Skeletal muscle cell (primary cell): Measurements from ENCODE around the gene TSC22D1.
"Not testable (repeated sequence)": the region's sequence is repeated elsewhere in the genome, so short reads cannot be mapped to it uniquely, and the experiment has no call there.

Experiments used
- DNase-seq: peaks from one replicate; pipeline ENCODE4 v3.0.0-alpha.2; 2010; ENCODE audit warnings: low read depth
- H3K4me3 ChIP-seq: 2 replicates; pipeline ENCODE4 v1.5.1; 2011; ENCODE audit warnings: low read depth, mild to moderate bottlenecking, control low read depth, low read length, moderate library complexity

TSC22D1 gene

DNA sequence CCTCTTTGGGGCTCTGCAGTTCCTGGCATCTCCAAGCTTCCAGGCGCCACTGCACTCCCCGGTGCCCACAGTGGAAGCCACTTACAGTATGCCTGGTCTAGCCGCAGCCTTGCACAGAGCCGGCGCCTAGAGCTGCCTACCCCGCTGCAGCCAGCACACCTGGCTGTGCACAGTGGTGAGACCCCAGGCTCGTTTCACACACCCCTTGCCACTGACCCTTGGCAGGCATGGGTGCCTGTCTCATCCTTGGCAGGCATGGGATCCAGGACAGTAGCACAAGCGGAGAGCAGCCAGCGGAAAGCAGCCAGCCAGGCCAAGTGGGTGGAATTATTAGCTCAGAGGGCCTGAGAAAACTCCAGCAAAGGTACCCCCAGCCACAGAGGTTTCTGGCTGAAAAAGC is 116.5 kb downstream of the TSC22D1 start:
- no peak overlapping the region for H3K4me3 ChIP-seq
- DNase-seq = no peak

DNA sequence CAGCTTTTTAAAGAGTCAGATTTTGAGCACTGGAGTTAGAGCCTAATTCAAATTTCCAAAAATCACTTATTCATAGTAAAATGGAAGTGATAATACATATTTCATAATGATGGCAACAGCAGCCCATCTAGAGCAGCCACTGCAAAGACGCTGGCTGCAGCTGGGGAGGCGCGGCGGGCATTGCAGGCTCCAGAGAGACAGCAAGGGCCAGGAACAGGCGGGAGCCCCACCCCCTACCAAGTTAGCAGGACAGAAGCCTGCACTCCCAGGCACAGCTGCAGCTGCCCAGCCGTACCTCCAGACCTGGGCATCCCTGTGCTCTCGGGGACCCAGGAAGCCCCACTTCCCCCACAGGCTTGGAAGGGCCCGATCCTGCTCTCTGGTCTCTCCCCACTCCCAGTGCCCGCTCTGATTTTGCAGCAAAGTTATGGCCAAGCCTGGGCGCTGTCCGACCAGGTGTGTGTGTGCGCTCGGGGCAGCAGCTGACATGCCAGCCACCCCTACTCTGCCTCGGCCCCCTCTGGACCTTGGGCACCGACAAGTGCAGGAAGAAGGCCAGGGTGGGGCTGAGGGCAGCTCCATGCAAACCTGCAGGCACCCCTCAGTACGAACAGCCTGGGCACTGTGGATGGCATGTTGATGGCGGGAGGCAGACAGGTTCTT is 117.7 kb downstream of the TSC22D1 start:
- H3K4me3 ChIP-seq = no peak overlapping the region
- DNase-seq = no peak

DNA sequence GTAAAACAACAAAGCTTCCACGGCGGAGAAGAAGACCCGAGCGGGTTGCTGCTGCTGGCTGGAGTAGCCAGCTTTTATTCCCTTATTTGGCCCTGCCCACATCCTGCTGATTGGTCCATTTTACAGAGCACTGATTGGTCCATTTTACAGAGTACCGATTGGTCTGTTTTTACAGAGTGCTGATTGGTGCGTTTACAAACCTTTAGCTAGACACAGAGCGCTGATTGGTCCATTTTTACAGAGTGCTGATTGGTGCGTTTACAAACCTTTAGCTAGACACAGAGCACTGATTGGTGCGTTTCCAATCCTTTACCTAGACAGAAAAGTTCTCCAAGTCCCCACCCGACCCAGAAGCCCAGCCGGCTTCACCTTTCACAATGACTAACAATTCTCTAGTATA is 119.9 kb downstream of the TSC22D1 start:
- not testable (repeated sequence) for DNase-seq

DNA sequence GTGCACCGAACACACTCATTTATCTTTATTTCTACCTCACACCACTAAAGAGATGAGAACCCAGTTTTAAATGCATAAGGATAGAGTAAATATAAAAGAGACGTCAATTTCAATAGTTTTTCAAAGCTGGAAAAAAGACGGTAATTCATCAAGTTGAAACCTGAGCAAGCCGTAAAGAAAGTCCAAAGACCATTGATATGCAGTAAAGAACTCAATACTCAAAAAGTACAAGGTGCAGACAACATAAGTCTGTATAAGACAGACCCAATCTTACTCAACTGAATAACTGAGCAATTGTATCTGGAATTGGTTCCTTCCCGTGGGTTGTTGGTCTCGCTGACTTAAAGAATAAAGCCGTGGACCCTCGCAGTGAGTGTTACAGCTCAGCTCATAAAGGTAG is 120.4 kb downstream of the TSC22D1 start:
- H3K4me3 ChIP-seq = no peak overlapping the region
- DNase-seq = no peak

More for the DNA sequence above, 119.9 kb downstream of the TSC22D1 start:
- H3K4me3 ChIP-seq = not testable (repeated sequence)

DNA sequence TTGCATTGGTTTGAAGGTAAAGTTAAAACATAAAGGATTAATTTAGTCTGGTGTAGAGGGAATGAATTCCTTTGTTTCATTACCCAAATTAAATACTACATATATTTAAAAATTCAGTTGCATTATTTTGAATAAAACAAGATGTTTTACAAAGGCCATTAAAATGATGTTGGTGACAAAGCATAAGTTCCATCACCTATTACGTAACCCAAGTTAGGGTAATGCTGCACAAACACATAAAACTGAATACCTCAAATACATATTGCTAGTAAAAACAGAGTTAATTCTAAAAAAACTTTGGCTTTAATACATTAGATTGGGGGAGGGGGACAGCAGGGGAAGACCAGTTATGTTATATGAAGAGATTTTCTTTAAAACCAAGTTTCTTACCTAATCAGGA is 122.2 kb downstream of the TSC22D1 start:
- H3K4me3 ChIP-seq = no peak overlapping the region
- DNase-seq = no peak

DNA sequence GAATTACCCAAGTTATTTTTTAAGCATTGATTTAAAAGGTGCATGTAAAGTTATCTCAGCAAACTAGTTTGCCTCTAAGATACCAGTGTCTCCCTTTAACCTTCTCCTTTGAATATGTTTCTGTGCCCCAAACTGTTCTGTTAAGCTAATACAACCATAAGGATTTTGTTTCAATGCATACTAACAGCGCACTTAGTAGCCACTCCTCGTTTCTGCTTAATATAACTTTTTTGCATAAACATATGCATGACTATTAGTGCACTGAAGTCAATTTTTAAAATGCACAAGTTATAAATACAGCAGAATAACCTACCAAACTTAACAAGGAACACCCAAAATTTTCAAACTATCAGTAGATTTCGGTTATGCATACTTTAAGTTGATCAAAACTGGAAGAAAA is 123.1 kb downstream of the TSC22D1 start:
- no peak for DNase-seq
- no peak overlapping the region for H3K4me3 ChIP-seq

DNA sequence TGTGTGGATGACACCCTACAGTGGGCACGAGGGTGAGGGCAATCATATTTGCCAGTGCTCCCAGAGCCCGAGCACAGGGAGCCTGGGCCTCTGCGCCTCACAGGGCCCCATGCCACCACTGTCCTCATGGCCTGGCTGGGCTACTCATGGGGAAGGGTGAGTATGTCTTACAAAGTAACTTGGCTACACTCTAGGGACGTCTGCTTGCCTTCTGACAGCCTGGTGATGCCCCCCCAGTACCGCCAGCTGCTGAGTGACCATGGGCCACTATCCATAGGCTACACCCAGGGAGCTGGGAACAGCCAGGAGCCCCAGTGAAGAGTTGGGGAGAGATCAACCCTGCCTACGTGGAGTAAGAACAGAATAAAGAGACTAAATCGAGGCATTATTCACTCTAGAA is 123.7 kb downstream of the TSC22D1 start:
- H3K4me3 ChIP-seq = no peak overlapping the region
- DNase-seq = no peak

DNA sequence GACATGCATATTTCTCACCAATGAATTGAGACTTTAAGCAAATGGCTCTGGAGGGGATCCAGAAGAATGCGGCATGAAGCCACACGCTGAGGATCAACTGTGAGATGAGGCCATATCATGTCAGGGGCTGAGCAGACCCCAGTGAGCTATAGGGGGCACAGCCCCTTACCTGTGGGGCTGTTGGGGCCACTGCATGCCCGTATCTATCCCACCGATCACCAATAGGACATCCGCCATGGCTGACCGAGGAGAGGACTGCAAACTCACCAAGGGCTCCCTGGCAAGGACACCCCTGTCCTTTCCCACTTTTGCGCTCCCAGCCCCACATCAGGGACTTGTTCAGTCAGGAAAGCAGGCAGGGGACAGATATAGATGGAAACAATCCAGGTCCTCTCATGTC is 124.5 kb downstream of the TSC22D1 start:
- H3K4me3 ChIP-seq = no peak overlapping the region

DNA sequence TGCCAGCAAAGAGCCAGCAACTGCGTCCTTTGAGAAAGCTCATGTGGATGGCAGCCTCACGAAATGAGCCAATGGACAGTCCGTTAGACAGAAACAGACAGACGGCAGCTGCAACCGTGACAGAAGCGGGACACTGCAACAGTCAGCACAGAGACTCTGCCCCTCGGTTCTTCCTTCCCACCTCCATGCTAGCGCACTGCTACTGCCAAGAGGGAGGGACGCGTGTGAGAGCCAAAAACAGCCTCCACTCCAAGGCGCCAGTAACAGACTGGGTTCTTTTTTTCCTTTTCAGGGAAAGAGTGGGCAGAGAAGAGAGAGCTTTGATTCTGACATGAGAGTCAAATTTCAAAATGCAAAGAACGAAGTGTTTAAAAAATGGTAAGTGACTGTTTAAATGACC is 125.0 kb downstream of the TSC22D1 start:
- H3K4me3 ChIP-seq = no peak overlapping the region
- DNase-seq = no peak

More for the DNA sequence above, 124.5 kb downstream of the TSC22D1 start:
- DNase-seq = no peak

DNA sequence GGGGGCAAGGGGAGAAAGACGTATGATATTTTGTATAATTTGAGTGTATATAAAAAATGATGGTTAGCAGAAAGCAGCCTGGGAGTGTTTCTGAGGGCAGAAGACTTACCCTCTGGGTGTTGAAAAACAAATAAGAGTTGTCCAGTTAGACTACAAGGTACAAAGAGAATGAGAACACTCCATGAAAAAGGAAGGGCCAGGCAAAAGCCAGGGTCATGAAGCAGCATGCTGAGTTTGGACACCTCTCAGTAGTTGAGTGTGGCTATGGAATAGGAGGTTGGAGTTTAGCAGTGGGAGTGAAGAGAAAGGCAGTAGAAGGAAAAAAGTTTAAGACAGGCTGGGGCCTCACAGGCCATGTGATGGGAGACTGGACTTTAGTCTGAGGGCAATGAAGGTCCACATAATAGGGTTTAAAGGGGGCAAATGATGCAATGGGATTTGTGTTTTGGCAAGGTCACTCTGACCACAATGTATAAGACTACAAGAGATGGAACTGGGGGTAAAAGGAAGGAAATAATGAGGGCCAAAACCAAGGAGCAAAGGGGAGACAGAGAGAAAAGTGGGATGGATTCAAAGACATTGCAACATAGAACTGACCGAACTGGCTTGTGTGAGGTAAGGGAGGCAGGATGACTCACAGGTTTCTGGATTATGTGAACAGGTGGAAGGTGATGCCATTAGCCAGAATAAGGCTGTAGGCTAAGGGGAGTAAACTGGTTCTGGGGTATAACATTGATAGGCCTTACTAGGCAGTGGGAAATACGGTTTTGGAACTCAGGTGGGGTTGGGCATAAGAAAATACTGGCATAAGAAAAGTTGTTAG is 125.9 kb downstream of the TSC22D1 start:
- no peak overlapping the region for H3K4me3 ChIP-seq
- DNase-seq = no peak

DNA sequence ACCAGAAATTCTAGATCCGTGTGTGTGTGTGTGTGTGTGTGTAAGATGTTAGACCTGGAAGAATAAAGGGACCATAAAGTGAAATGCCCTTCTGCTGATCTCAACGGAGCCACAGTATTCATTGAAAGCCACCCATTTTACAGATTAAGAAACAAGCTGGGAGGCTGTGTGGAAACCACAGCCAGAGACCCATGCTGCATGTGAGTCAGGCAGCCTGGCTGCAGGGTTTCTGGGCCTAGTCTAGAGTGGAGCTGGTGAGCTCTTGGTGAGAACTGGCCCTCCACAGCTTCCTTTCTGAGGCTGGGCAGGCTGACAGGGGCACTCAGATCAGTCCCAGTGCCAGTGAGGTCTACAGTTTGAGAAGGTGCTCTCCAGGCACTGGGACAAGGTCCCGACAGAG is 127.3 kb downstream of the TSC22D1 start:
- DNase-seq = no peak
- no peak overlapping the region for H3K4me3 ChIP-seq

DNA sequence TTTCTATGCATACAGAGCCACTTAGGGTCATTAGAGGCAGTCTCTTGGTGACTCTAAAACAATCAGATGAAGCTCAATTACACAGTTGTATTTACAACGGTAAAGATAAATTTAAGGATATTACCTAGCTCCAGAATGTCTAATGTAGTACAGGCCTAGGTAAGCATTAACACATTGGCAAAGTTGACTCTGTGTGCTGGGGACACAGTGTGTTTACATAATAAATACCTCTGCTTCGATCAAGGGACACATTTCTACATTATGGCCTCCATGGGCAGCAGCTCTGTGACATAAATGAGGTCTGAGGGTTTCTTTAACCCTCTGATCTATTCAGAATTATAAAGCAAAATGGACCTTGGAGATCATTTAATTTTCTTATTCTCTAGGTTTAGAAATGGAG is 127.8 kb downstream of the TSC22D1 start:
- no peak overlapping the region for H3K4me3 ChIP-seq
- no peak for DNase-seq

DNA sequence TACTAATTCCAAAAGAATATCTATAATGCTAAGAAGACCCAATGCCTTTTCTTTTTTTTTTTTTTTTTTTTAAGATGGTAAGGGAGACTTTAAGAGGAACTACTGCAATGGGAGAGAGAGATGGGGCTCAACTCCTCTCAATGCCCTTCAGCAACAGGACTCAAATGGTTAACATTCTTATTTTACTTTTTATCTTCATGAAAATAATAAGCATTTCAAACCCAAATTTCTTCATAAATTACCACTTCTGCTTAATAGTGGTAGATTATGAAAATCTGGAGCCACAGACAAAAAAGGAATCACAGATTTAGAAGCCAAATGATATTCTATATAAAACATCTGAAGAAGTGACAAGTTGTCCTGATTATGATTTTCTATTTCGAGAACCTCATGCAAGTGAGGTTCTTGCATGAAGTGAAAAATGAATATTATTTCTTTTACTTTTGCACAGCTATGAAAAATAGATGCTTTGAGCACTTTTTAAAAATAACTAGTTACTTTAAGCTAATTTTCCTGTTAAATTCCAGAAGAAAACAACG is 128.3 kb downstream of the TSC22D1 start:
- DNase-seq = no peak
- no peak overlapping the region for H3K4me3 ChIP-seq

DNA sequence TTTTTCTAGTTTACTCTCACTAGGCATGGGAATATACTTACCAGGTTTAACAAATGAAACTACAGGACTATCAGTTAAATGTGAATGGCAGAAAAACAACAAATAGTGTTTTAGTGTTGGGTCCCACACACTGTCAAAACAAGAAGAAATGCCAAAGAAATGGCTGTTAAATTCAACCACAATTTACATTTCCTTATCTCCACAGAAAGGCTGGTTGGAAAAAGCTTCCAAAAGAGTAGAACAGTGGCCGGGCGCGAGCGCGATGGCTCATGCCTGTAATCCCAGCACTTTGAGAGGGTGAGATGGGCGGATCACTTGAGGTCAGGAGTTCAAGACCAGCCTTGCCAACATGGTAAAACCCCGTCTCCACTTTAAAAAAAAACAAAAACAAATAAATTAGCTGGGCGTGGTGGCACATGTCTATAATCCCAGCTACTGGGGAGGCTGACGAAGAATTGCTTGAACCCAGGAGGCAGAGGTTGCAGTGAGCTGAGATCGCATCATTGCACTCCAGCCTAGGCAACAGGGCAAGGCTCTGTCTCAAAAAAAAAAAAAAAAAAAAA is 136.0 kb downstream of the TSC22D1 start:
- DNase-seq = no peak
- H3K4me3 ChIP-seq = no peak overlapping the region

DNA sequence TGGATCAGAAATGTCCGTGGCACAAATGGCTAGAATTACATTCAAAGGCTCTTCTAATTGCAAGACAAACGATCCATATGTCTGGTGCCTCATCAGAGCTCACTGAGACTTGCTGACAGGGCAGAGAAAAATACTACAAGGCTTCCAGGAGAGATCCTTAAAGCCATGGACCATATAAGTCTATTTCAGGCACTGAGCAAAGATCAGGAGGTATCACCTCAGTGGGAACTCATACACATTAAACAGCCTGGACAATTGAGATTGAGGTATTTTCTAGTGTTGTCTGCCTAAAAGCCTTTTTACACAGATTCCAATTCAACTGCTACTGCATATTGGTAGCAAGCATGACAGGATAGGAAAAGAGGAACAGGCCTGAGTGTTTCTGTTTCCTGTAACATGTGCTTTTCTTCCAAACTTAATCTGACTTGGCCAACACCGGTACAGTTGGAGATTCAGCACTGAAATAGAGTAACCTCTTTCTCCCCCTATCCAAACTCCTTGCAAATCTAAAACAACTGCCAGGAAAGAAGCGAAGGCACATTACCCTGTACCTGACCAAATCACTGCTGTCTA is 136.6 kb downstream of the TSC22D1 start:
- no peak for DNase-seq
- H3K4me3 ChIP-seq = no peak overlapping the region

DNA sequence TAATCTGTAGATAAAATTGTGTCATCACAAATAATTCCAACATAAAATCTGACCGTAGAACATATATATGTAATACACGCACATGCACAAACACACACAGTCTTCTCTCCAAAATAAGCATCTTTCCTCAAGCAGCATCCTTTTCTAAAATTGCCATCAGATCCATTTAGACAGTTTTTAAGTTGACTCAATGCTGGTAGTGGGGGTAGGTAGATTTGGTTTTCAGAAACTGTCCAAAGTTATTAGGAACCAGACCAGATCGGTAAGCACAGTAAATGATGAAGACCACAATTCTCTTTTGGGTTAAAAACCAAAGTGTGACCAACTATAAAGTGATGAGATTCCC is 137.9 kb downstream of the TSC22D1 start:
- no peak for DNase-seq

DNA sequence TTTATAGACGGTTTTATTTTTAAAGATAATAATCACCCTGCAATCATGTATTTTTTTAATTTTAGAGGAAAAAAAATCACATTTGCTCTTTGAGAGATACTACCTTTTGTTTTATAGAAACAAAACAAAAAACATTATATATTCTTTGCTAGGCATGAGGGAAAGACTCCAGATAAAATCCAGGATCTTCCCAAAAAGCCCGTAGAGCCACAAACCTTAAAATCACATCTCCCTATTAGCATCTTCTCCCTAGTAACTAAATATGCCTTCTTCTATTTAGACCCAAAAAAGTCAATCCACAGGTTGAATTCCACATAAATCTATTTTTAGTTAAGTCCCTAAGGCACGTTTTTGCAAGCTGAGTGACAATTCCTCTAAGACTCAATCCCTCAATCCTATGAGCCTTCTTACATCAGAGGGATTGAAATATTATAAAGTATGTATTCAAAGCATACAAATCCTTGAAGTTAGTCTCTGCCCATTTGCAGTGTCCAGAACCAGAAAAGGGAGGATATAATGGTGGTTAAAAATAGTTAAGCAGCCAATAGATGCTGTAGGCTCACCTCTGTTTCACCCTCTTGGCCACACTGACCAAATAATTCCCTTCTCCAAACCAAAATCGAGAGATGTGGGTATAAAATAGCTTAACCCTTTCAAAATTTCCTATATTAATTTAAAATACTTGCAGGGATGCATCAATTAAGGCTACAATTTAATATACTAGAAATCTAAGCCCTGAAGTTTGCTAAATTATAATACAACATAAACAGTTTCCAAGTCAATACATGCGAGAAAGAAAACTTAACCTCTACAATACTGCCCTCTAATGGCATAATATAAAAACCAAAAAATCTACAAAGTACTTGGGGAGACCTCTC is 138.5 kb downstream of the TSC22D1 start:
- no peak for DNase-seq
- peak overlapping the region; percentile 82 for H3K4me3 ChIP-seq

More for the DNA sequence above, 137.9 kb downstream of the TSC22D1 start:
- H3K4me3 ChIP-seq = no peak overlapping the region

DNA sequence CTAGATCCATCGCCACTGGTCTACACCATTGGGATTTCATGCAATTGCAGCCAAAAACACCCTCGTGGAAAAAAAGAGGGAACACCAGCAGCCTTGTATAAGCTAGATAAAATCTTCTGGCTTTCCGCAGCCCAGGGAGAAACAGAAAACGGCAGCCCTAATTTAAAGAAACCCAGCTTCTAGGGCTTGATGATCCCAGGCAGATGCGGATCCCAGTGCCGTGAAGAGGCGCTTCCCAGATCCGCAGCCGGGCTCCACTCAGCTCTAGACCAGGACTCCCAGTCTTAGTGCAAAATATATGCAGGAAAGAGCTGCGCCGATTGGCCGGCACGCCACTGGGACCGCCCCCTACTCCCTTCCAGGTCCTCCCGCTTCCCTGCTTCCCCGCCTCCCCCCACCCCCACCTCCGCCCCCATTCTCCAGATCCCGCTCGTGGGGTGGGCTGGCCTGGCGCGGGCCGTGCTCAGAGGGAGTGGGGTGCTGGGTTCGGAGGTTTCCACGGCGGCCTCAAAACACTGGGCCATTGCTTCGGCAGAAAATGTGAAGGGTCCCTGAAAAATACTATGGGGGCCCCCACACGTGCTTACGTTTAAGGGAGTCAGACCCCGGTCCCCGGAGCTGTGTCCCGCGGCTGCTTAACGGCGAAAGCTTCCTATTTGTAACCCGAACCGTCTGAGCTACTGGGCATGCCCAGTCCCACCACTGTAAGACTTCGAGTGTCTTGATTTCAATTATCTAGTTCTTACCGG is 139.4 kb downstream of the TSC22D1 start:
- peak overlapping the region; percentile 82 for H3K4me3 ChIP-seq
- peak; percentile 90 for DNase-seq
